ENCODE data around the gene SACS. TPM values are rescaled to one million over a fixed set of nuclear protein-coding genes. Genes with fewer than 3 reads are reported as not detected.

The SACS gene, protein sequence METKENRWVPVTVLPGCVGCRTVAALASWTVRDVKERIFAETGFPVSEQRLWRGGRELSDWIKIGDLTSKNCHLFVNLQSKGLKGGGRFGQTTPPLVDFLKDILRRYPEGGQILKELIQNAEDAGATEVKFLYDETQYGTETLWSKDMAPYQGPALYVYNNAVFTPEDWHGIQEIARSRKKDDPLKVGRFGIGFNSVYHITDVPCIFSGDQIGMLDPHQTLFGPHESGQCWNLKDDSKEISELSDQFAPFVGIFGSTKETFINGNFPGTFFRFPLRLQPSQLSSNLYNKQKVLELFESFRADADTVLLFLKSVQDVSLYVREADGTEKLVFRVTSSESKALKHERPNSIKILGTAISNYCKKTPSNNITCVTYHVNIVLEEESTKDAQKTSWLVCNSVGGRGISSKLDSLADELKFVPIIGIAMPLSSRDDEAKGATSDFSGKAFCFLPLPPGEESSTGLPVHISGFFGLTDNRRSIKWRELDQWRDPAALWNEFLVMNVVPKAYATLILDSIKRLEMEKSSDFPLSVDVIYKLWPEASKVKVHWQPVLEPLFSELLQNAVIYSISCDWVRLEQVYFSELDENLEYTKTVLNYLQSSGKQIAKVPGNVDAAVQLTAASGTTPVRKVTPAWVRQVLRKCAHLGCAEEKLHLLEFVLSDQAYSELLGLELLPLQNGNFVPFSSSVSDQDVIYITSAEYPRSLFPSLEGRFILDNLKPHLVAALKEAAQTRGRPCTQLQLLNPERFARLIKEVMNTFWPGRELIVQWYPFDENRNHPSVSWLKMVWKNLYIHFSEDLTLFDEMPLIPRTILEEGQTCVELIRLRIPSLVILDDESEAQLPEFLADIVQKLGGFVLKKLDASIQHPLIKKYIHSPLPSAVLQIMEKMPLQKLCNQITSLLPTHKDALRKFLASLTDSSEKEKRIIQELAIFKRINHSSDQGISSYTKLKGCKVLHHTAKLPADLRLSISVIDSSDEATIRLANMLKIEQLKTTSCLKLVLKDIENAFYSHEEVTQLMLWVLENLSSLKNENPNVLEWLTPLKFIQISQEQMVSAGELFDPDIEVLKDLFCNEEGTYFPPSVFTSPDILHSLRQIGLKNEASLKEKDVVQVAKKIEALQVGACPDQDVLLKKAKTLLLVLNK (N-terminal part only)
- total RNA-seq, result 110 and 150 TPM in 2 replicates

DNA sequence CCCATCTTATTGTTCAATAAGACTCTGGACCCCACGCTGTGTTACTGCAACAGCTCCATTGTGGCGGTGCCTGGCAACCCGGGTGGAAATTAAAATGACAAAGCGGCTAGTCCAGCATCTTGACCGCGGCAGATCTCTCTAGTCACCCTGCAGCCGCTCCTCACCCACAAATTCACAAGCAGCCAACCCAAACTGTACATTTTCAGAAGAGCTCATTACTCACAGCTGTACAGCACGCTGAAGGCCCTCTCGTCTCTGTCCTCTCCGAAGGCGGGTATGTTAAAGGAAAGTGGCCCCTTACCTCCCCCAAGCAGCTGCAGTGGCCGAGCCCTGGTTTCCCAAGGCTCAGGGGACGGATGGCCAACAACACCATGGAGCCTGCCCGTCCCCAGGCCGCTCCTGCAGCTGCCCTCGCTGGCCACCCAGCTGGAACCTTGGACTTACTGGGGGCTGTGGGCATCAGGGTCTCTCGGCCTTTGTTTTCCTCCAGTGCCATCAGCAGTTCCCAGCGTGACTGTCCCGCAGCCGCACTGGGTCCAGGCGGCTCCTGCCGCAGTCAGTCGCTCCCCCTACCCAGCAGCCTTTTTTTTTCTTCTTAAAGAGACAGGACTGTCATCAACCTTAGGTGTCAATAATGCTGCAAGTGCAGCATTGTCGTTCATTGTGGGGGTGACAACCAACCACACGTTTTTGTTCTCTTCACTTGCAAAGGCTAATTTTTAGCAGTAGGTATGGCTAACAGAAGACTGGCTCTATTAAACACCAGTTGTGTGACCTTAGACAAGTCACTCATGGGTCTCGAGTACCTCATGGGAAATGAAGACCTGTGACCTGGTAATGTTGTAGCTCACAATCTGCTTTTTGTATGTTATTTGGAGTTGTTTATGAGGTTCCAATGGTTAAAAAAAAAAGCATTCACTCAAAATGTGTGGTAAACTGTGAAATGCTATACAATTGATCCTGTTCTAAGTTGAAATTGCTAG is at the start of gene SACS:
SACS (minus strand) TSS at position 532 of the 983 bp plus-strand sequence. CDS start 22,463 bp downstream, outside the sequence.
- no peak for DNase-seq (ENCODE audit: low read depth, low spot score)

GRCh38 chr13:23480324-23480723 is 46.8 kb upstream of the SACS start:
- DNase-seq (ENCODE audit: low read depth, low spot score), result no peak

GRCh38 chr13:23477101-23477500 is 43.6 kb upstream of the SACS start:
- no peak for DNase-seq (ENCODE audit: low read depth, low spot score)

GRCh38 chr13:23473221-23473620 is 39.7 kb upstream of the SACS start:
- DNase-seq (ENCODE audit: low read depth, low spot score), result no peak

DNA sequence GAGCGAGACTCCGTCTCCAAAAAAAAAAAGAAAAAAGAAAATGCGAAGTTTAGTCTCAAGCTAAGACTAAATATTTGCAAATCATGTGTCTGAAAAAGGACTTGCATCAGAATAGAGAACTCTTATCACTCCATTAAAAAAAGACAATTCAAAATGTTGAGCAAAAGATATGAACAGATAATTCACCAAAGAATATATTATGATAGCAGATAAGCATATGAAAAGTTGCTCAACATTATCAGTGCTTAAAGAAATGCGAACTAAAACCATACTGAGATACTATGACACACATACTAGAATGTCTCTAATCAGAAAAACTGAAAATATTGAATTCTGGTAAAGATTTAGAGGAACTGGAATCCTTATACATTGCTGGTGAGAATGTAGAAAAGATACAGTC is 38.7 kb upstream of the SACS start:
- no peak for DNase-seq (ENCODE audit: low read depth, low spot score)

DNA sequence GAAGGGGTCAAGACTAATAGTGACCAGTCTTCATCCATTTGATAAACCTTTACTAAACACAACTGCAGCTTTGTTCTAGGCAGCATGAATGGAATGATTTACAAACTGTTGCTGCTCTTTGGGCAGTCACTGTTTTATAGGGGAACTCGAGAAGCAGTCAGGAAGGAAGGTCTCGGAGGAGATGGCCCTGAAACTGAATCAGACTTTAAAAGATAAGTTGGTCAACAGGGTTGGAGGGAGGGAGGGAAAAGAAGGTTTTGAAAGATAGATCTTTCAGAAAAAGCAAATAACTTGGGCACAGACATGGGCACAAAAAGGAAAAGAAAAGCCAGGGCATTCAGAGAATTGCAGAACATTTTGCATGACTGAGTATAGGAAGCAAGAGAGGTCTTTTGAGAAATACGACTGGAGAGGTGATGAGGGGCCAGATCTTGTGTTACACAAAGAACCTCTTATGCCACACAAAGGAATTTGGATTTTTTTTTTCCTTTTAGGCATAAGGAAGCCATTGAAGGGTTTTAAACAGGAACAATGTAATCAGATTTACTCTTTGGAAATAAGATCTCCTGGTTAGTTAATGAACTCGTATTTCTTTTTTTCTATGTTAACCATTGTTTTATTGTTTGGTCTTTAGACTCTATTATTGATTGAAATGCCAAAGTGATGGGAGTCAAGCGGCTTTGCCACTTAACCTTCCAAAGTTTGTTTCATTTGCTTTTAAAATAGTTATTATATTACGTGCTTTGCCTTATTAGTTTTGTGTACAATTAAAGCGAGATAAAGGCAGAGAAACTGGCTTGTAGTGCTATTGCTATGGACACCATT is 37.5 kb upstream of the SACS start:
- DNase-seq (ENCODE audit: low read depth, low spot score), result no peak

- DNase-seq (ENCODE audit: low read depth, low spot score), result no peak
Observed at GRCh38 chr13:23469951-23470421, 36.5 kb upstream of the SACS start.

DNA sequence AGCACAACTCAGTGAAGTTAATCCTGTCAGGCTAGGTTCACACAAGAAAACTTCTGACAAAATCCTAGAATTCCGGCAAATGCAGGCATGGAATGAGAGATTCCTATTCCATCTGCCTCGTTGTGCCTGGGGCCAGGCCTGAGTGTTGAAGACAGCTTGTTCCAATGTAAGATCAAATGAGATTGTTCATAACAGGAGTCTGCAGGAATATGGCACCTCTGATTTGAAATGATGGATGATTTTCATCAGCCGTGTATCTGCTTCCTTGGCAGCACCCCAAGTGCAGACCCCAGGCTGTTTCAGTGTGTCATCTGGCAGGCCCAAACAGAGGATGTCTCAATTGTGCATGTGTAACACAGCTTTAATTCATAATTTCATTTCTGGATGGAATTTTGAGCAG is 35.3 kb upstream of the SACS start:
- DNase-seq (ENCODE audit: low read depth, low spot score), result no peak

GRCh38 chr13:23467932-23468278 is 34.4 kb upstream of the SACS start:
- DNase-seq (ENCODE audit: low read depth, low spot score), result no peak

DNA sequence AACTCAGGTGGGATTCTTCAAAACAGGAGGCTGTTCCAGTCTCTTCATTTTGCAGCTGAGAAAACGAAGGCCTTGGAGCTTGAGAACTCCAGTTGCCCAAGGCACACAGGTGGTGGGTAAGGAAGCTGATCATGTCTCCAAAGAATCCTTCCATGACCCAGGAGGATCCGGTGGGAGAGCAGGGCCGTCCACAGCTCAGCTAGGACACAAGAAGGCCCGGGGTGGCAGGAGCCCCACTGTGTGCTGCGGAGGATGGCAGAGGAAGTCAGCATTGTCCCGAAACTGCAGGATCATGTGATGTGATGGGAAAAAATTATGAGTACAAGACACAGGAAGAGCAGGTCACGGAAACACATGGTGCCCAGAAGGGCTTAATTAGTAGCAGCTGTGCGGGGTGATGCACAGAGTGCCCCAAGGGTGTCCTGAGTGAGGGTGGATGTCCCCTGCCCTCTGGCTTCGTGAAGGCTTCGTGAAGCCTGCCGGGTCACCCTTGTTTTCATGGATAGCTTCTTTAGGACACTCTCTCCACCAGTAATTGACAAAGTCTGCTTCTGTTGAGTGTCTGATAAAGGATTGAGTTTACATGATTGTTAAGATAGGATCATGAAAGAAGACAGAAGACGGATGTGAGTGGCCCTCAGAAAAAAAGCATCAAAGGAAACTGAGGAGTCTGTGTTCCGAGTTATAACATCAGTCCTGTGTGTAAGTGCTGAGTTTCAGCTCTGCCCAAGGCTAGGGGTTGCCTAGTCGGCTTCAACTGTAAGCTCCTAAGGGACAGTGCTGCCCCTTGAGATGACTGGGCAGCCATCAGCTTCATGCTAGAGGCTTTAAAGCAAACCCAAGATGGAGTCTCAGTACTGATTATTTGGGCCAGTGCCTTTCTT is 33.8 kb upstream of the SACS start:
- DNase-seq (ENCODE audit: low read depth, low spot score), result no peak

DNA sequence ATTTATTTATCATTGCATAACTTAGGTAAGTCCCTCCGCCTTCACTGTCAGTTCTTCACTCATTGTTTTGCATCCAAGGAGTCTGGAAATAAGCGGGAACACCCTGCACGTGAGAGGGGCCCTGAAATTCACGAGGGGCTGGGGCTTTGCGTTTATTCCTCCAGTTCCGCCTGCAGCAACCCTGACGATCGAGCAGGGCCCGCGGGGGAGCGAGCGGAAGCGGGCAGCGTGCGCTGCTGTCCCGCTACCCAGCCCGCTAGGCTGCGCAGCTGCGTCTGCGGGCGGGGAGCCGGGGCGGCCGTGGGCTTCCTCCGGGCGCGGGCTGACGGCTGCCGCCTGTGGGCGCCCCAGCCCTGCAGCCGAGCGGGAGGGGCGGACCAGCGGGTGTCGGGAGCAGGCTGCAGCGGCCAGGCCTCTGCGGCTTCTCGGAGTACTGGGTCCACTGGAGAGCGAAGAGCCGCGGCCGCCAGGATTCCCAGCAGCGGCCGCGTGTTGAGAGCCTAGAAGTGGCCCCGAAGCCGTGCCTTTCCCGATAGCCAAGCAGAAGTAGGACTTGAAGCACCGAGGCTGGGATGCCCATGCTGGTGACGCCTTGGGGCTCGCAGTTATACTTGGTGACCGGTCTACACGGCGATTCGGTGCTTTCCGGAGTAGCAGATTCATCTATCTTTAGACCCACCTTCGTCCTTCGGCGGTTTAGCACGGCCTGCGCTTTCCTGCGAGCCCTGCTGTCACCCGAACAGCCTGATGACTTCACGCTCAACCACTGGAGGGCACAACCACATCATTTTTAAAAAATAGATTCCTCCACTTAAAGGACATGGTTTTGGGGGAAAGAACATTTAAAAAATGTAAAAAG is 32.9 kb upstream of the SACS start:
- DNase-seq (ENCODE audit: low read depth, low spot score), result peak; percentile 7

DNA sequence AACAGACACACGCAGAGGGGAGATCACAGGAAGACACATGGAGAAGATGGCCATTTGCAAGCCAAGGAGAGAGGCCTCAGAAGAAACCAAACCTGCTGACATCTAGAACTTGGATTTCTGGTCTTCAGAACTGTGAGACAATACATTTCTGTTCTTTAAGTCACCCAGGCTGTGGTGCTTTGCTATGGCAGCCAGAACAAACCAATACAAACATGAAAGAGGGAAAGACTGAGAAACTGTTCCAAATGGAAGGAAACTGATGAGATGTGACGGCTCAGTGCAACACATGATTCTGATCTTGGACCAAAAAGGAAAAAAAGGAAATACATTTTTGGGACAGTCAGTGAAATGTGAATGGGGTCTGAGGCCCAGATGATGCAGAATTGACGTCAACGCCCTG is 30.2 kb upstream of the SACS start:
- no peak for DNase-seq (ENCODE audit: low read depth, low spot score)

GRCh38 chr13:23462815-23463559 is 29.5 kb upstream of the SACS start:
- no peak for DNase-seq (ENCODE audit: low read depth, low spot score)

- DNase-seq (ENCODE audit: low read depth, low spot score), result no peak
Observed at GRCh38 chr13:23461544-23461943, 28.0 kb upstream of the SACS start.

DNA sequence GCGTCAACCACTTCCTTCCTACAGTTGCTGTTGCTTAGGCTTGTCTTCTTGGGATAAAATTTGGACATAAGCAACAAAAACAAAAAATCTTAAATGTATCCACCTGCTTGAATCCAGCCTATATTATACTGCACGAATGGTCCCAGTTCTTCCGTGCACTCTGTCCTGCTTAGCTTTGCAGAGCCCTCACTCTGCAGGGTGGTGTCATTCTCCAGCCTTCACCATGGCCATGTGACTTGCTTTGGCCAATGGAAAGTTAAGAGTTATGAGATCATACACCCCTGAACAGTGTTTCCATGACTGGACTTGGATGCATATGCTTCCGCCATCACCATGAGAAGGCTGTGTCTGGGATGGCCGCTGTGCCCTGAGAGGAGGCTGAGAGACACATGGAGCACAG is 27.4 kb upstream of the SACS start:
- no peak for DNase-seq (ENCODE audit: low read depth, low spot score)

DNA sequence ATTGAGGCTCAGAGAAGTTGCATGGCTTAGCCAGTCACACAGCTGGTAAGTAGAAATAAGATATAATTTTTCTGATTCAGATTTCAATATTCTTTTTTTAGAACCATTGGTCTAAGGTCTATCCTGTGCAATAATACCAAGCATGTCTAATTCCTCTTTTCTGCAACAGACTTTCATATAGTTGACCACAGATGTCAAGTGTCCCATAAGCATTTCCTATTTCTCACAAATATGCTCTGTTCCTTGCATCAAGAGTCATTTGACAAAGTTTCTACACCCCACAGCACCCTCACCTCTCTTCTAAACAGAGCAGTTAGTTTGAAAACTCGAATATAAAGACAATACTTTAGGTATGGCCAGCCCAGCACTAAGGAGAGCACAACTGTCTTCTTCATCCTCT is 26.8 kb upstream of the SACS start:
- DNase-seq (ENCODE audit: low read depth, low spot score), result no peak

DNA sequence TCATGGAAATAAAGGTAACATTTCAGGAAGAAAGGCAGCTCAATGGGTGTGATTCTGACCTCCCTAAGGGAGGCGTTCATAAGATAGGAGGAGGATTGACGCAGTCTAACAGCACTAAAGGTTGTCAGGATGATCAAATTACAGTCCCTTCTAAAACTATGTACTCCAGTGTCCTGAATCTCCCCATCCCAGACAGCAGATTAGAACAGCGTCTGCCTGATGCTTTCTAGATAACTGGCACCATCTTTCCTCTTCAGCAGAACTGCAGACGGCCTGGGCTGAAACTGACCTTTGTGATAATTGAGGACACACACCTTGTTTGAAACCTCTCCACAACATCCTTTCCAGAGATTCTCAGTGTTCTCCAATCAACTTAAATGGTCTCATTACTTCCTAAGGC is 25.5 kb upstream of the SACS start:
- no peak for DNase-seq (ENCODE audit: low read depth, low spot score)

Data from pulmonary artery endothelial cell (primary cell).